Stimulated activated CD4-positive, alpha-beta T cell treated with anti-CD3 and anti-CD28 coated beads, TNF-alpha, amount 100 ng/mL, for 48 hours (primary cell): ENCODE results near the gene ANKRD34B.

ENCODE experiments used
- DNase-seq, 3 donors: peaks; one replicate each; pipeline ENCODE4 v3.0.0-alpha.2; 2020; ENCODE audit warnings: low read depth in 3 of 3

The ANKRD34B gene

DNA sequence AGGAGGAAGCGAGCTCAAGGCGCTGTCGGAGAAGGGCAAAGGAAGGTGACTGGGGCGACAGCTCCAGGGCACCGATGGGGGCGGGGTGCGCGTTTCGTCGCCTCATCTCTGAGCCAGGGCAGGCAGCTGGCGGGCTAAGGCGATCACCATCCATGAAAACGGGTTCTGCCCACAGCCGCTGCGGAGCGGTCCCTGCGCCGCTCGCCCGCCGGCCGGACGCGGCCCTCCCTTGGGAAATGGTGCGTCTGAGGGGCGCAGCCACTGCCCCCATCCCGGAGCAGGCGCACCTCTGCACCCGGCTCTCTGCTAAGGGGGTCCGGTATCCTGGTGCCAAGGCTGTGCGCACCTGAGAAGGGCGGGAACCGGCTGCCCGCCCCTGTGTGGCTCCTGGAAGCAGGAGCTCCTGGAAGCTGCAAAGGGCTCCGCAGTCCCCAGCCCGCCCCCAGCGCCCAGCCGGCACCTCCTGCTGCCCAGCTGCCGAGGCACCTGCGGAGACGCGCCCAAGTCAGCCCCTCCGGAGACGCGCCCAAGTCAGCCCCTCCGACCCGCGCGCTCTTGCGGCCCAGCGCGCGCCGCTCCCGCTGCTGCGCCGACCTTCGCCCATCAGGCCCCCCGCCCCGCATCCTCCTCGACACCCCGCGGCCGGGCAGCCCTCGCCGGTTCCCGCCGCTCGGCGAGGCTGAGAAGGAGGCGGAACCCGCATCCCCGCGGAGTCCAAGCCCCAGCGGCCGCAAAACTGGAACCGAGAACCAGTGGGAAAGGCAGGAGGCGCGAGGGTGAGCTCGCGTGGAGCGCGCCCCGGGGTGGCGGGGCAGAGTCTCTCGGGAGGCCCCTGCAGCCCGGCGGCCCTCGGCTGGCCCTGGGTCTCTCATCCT is 757 bp downstream of the ANKRD34B start:
- DNase-seq: no peak

DNA sequence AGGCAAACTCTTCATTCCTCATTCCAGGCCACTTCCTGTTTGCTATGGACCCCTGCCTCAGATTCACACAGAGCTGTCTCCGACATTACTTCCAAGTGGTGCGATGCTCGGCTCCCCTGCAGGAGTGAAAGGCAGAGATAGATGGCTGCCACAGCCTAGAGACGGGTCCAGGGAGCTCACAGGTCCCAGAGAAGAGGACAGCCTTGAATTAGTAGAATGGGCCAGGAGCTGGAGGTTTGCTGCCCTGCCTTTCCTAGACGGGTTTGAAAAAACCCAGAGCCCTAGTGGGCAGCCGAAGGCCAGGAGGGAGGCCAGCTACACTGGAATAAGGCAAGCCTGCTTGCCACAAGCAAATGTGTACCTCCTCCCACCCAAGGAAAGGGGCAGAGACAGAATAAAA is 1.8 kb downstream of the ANKRD34B start:
- no peak for DNase-seq

DNA sequence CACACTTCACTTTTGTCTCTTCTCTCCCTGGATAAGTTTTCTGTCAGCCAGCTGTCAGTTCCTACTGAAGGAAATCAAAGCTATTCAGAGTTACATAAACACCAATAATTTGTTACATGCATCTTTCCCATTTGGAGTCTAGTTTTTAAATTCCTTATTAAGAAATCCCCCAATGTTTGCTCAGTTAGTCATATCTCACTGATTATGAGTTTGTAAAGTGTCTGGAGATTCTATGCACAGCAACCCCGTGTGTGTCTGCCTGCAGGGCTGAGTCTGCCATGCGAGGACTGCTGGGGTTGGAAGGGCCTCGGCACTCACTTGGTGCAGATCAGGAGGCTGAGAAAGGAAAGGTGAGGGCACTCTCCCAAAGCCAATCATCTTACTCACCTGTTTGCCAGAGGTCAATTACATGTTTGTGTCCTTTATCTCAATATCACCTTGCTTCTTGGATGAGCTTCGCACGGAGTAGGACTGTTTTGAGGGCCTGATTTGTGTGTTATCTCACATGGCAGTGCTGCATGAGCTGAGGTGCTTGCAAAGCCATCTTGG is 3.3 kb downstream of the ANKRD34B start:
- DNase-seq: no peak

DNA sequence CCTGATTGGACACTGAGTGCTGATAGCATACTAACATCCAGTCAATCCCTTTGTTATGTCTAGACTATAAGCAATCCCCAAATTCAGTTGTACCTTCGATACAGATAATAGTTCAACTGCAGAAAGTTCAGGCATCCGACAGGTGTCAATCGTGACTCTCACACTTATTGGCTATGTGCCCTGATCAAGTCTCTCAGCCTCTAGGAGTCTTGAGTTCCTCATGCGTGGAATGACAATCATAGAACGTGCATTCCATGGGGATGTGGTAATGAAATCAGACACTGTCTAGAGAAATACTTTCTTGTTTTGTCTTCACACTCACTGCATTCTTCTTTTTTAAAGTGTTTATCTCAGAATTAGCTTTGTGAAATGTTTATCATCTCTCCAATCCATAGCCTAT is 4.8 kb downstream of the ANKRD34B start:
- DNase-seq: no peak

DNA sequence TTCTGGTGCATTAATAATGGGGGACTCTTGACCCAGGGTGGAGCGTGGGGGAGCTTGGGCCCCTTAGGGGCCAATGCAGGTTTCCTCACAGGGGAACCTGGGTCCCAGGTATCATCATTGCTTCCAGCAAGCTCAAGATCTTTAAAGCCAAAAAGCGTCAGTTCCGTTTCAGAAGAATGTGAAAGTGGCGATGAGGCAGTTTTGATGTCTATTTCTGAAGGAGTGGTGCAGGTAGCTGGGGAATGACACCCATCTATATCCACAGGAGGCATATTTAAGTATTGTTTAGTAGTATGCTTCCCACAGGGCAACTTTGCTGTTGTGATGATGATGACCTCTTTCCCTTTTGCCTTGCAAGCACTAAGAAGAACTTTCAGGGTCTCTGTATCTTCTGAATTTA is 10.8 kb downstream of the ANKRD34B start:
- DNase-seq: no peak

DNA sequence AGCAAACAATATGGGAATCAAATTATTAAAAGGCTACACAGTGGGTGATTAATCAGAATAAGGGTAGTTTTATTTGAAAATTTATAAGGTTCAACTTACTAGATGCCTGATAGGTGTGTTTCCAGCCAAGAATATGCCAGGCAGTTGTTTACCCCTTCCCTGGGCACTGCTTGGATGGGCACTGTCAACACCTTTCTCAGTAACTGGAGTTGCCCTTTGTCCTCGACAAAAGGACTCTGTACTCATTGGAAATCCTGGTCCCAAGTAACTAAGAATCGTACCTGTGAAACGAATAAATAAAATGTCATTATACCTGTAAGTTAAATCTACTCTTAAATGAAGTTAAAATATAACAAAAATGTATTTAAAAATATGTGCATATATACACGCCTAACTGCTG is 15.0 kb downstream of the ANKRD34B start:
- no peak for DNase-seq

DNA sequence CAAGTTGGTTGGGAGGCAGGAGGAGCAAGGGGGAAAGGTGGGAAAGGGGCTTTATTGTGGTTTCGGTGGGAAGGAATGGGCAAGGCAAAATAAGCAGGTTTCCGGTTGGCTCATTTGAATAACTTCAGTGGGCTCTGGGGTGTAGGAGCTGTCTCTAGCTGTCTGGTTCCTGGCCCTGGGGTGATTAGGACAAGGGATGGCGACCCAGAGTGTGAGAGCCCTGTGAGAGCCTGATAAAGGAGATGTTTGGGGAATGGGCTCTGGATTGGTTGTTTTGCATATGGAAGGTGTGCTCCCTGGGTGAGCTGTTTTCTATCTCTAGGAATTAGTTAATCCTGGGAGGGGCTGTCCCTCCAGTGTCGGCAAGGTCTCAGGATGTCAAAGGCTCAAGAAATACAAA is 15.4 kb downstream of the ANKRD34B start:
- no peak for DNase-seq

DNA sequence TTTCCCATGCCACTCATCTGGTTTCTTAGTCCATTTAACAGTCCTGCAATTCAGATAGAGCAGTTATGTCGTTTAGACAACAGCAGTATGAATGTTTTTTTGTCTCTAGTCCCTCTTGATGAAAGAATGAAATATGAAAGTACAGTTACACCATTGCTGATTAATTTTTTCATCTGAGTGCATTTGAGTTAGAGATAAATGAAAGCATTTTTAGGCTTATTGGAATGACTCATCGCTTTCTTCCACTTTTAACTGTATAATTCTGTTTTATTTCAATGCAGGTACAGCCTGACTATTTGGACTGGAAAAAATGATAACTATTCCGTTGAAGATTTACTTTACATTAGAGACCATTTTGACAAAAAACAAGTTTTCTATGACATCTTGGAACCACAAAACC is 28.7 kb downstream of the ANKRD34B start:
- no peak for DNase-seq

DNA sequence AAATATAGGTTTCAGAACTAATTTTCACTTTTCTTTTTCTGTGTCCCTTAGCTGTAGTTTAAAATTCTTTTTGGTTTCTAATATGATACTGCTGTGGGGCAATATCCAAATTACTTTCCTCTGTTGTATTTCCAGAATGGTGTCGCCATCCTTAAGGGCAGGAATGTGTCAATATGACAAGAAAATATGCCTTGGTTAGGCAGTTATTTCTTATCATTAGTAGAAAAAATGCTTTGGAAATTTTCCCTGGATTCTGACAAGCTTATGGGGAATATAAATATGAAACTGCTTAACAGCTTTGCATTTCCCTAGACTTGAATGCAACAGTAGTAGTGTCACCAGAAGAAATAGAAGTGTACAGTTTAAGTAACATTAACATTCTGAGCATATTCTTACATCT is 29.4 kb downstream of the ANKRD34B start:
- DNase-seq: no peak

DNA sequence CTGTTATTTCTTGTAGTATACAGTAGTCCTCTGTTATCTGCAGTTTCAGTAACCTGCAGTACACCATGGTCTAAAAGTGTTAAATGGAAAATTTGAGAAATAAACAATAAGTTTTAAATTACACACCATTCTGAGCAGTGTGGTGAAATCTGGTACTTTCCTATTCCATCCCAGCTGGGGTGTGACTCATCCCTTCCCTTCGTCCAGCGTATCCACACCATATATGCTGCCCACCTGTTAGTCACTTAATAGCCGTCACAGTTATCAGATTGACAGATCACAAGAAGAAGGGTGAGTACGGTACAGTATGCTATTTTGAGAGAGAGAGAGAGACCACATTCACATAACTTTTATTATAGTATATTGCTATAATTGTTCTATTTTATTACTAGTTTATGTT is 53.3 kb downstream of the ANKRD34B start:
- DNase-seq: peak in 2 of 3 donors; percentile 4 to 17

DNA sequence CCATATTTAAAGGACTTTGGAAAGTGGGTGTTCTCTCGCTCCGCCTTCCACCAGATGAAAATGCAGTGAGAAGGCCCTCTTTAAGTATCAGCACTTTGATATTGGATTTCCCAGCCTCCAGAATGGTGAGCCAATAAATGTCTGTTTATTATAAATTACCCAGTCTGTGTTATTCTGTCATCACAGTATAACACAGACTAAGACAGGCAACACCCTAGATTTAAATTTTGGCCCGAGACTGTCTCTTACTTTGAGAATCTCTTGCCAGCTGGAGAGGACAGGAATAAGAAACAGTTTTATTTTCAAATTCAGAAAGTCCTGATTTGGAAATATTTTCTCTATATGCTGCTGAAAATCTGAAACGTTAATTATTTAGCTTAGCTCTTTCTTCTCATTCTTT is 60.7 kb downstream of the ANKRD34B start:
- no peak for DNase-seq

DNA sequence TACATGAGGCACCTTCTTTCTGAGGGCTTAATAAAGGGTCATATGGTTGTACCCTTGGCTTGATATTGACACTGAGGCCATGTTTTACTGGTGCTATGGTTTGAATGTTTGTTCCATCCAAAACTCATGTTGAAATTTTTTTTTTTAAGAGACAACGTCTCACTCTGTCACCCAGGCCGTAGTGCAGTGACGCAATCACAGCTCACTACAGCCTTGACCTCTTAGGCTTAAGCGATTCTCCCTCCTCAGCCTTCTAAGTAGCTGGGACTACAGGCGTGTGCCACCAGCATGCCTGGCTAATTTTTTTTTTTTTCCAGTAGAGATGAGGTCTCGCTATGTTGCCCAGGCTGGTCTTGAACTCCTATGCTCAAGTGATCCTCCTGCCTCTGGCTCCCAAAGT is 61.2 kb downstream of the ANKRD34B start:
- DNase-seq: no peak

DNA sequence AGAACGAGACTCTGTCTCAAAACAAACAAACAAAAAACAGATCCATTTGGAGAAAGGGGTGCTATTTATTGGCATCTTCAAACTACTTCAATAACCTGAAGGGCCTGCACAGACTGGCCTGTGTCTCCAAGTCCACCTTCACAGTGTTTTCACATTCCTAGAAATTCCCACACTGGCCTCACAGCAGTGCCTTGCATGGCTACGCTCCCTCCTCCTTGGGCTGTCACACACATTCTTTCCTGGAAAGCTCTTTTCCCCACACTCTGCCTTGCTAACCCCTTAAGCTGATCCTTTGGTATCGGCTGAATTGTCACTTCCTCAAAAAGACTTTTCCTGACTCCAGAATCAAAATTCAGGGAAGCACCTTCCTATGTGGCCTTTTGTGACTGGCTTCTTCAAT is 62.4 kb downstream of the ANKRD34B start:
- no peak for DNase-seq
